Measurements from ENCODE around the gene TMCC3. TPM values are rescaled to one million over a fixed set of nuclear protein-coding genes. Genes with fewer than 3 reads are reported as not detected.

The TMCC3 gene
- total and polyA plus RNA-seq, 9 of the 15 experiments (the other 6 are each of a cell fraction or from before 2014, with no cell fraction given), result not detected

DNA sequence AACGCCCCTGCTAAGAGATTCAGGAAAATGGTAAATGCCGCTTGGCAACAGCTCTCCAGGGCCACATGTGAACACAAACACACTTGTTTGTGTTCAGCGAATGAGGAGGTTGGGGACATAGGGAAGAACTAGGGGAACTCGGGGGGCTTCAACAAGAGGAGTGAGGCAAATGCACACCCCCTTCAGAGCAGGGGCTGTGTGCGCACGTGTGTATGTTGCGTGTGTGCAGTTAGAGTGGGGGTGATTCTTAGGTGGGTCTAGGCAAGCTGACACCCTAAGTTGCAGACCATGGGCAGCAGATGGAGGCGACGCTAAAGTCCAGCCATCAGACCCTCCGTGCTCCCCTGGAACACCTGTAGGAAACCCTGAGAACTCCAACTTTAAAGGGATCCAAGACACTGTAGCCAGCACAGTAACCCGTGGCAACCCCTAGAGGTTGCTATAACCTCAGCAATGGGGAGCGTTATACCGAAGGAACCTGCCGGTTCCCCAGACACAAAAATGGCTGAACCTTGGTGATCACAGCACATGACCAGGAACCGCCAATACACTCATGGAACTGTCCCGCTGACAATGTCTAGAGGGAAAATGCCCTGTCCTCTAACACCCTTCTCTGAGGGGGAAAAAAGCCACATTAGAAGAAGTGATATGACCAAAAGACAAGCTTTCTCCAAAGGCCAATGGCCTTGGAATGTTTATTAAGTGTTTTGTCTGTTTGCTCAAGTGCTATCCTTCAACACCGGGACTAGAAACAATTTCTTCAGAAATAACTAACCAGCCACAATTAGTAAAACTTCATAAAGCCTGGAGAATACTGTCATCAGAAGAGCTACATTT lies 104.2 kb downstream of the TMCC3 start (continued):
- TF ChIP-seq, protein P1, sequence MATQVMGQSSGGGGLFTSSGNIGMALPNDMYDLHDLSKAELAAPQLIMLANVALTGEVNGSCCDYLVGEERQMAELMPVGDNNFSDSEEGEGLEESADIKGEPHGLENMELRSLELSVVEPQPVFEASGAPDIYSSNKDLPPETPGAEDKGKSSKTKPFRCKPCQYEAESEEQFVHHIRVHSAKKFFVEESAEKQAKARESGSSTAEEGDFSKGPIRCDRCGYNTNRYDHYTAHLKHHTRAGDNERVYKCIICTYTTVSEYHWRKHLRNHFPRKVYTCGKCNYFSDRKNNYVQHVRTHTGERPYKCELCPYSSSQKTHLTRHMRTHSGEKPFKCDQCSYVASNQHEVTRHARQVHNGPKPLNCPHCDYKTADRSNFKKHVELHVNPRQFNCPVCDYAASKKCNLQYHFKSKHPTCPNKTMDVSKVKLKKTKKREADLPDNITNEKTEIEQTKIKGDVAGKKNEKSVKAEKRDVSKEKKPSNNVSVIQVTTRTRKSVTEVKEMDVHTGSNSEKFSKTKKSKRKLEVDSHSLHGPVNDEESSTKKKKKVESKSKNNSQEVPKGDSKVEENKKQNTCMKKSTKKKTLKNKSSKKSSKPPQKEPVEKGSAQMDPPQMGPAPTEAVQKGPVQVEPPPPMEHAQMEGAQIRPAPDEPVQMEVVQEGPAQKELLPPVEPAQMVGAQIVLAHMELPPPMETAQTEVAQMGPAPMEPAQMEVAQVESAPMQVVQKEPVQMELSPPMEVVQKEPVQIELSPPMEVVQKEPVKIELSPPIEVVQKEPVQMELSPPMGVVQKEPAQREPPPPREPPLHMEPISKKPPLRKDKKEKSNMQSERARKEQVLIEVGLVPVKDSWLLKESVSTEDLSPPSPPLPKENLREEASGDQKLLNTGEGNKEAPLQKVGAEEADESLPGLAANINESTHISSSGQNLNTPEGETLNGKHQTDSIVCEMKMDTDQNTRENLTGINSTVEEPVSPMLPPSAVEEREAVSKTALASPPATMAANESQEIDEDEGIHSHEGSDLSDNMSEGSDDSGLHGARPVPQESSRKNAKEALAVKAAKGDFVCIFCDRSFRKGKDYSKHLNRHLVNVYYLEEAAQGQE (IDR thresholded peaks at IDR 0.05; ENCODE audit: borderline replicate concordance), result peak; percentile 43; the same call in 1 of the 2 replicates
- TF ChIP-seq, protein P1 (CRISPR knock-in tag; IDR thresholded peaks at IDR 0.05; ENCODE audit: low read depth), result no peak
- TF ChIP-seq RFX1 (IDR thresholded peaks at IDR 0.05), result peak; percentile 44; the same call in 1 of the 2 replicates
- TF ChIP-seq, protein P2, sequence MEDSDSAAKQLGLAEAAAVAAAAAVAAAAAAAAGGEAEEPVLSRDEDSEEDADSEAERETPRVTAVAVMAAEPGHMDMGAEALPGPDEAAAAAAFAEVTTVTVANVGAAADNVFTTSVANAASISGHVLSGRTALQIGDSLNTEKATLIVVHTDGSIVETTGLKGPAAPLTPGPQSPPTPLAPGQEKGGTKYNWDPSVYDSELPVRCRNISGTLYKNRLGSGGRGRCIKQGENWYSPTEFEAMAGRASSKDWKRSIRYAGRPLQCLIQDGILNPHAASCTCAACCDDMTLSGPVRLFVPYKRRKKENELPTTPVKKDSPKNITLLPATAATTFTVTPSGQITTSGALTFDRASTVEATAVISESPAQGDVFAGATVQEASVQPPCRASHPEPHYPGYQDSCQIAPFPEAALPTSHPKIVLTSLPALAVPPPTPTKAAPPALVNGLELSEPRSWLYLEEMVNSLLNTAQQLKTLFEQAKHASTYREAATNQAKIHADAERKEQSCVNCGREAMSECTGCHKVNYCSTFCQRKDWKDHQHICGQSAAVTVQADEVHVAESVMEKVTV (CRISPR knock-in tag; IDR thresholded peaks at IDR 0.05), result peak; percentile 53; the same call in 1 of the 2 replicates
- TF ChIP-seq ZNF668 (CRISPR knock-in tag; IDR thresholded peaks at IDR 0.05), result no peak
- peak; percentile 52 to 82 for TF ChIP-seq RAD21 (CRISPR knock-in tag; conservative IDR thresholded peaks at IDR 0.05 in 1 of 2, IDR thresholded peaks at IDR 0.05 in 1 of 2)
- TF ChIP-seq, protein P3, sequence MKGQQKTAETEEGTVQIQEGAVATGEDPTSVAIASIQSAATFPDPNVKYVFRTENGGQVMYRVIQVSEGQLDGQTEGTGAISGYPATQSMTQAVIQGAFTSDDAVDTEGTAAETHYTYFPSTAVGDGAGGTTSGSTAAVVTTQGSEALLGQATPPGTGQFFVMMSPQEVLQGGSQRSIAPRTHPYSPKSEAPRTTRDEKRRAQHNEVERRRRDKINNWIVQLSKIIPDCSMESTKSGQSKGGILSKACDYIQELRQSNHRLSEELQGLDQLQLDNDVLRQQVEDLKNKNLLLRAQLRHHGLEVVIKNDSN (CRISPR knock-in tag; IDR thresholded peaks at IDR 0.05), result no peak

Measured in K562 (cell line).